K562 (cell line): ENCODE measurements around the gene UBE2L6. TPM values are rescaled to one million over a fixed set of nuclear protein-coding genes. Genes with fewer than 3 reads are reported as not detected.

ENCODE experiments used
- ARHGAP35 ChIP-seq: fragments of 450-650 bp; IDR thresholded peaks from 2 replicates; pipeline ENCODE4 v1.6.1; 2018; ENCODE audit not compliant: partially characterized antibody
- CBX3 ChIP-seq, 2 experiments: IDR thresholded peaks; 1 replicate in 1 of 2; 2 replicates in 1 of 2; pipeline ENCODE4 v1.6.1; 2012; ENCODE audit warnings: inconsistent platforms in 2 of 2, low read length in 2 of 2, borderline replicate concordance in 1 of 2, control low read depth in 1 of 2
- DDX20 ChIP-seq: fragments of 450-650 bp; IDR thresholded peaks from 2 replicates; pipeline ENCODE4 v1.6.1; 2016; ENCODE audit warnings: missing genetic modification characterization, low read depth, mild to moderate bottlenecking, missing compliant biosample characterization, moderate library complexity
- DNMT1 ChIP-seq: fragments of 450-650 bp; IDR thresholded peaks from 2 replicates; pipeline ENCODE4 v1.6.1; 2016; ENCODE audit warnings: antibody characterized with exemption, mild to moderate bottlenecking
- GTF2E2 ChIP-seq: fragments of 200-800 bp; sonication (Bioruptor generic); IDR thresholded peaks from 2 replicates; pipeline ENCODE4 v1.6.1; 2016; ENCODE audit warnings: missing genetic modification characterization, missing compliant biosample characterization
- KDM4B ChIP-seq, 2 experiments: fragments of 450-650 bp in 1 of 2; sonication (generic) in 1 of 2; IDR thresholded peaks; 2 replicates each; pipeline ENCODE4 v1.6.1; 2016 to 2017; ENCODE audit warnings: borderline replicate concordance in 2 of 2, antibody characterized with exemption in 1 of 2, low read depth in 1 of 2, mild to moderate bottlenecking in 1 of 2
- MED1 ChIP-seq: sonication (generic); formaldehyde crosslinking; IDR thresholded peaks from 2 replicates; pipeline ENCODE4 v1.8.1; 2023; ENCODE audit warnings: missing genetic modification reagents, borderline replicate concordance
- NCOR1 ChIP-seq: fragments of 450-650 bp; IDR thresholded peaks from 2 replicates; pipeline ENCODE4 v1.6.1; 2016; ENCODE audit warnings: mild to moderate bottlenecking, moderate library complexity
- PHF21A ChIP-seq: fragments of 450-650 bp; IDR thresholded peaks from 2 replicates; pipeline ENCODE4 v1.6.1; 2017; ENCODE audit warnings: low read depth, borderline replicate concordance
- PRMT5 ChIP-seq: sonication (generic); formaldehyde crosslinking; IDR thresholded peaks from 2 replicates; pipeline ENCODE4 v1.5.0; 2020; ENCODE audit warnings: missing genetic modification reagents
- PURB ChIP-seq: sonication (generic); formaldehyde crosslinking; IDR thresholded peaks from 2 replicates; pipeline ENCODE4 v1.9.0; 2021; ENCODE audit warnings: low read depth, mild to moderate bottlenecking, missing genetic modification reagents
- RCOR1 ChIP-seq, 2 experiments: IDR thresholded peaks; 2 replicates each; pipeline ENCODE4 v1.6.1; 2012; ENCODE audit warnings: low read depth in 2 of 2, low read length in 2 of 2, borderline replicate concordance in 1 of 2, improper control_type of control experiment in 1 of 2
- SMAD2 ChIP-seq: fragments of 150-350 bp; IDR thresholded peaks from 2 replicates; pipeline ENCODE4 v1.6.1; 2014; ENCODE audit warnings: low read depth, mild to moderate bottlenecking, low read length
- ZNF324 ChIP-seq: fragments of 250-450 bp; sonication (Bioruptor Pico); IDR thresholded peaks from 2 replicates; pipeline ENCODE4 v1.4.0; 2020; ENCODE audit warnings: mild to moderate bottlenecking
- polyA plus RNA-seq, 8 experiments: library from polyadenylated mRNA; depleted of rRNA in 4 of 8; stranded (reverse) in 5 of 8; unstranded in 3 of 8; fragments of >200 nt; fragmentation: Nextera tagmentation in 2 of 8; fragmentation: Illumina TruSeq in 1 of 8; extraction: Ambion mirVana in 2 of 8; extraction: Trizol in 1 of 8; gene quantifications; 2 replicates each; pipeline versions ENCODE4 v1.2.1 to v1.2.3, GENCODE V29; 2011 to 2014; ENCODE audit warnings: inconsistent platforms in 1 of 8, missing spikeins in 1 of 8
- total RNA-seq, 7 experiments: library from RNA; depleted of rRNA in 6 of 7; stranded (reverse); fragments of >200 nt in 6 of 7; fragmentation: Illumina TruSeq in 2 of 7; extraction: Trizol in 2 of 7; gene quantifications; 2 replicates each; pipeline versions ENCODE4 v1.2.1 to v1.2.3, GENCODE V29; 2011 to 2021; ENCODE audit warnings: low replicate concordance in 1 of 7
- TF ChIP-seq, protein P1 (sequence below), 2 experiments: fragments of 450-650 bp; IDR thresholded peaks; 2 replicates each; pipeline ENCODE4 v1.6.1; 2016; ENCODE audit warnings: mild to moderate bottlenecking in 2 of 2, borderline replicate concordance in 1 of 2, low read depth in 1 of 2, moderate library complexity in 1 of 2
- TF ChIP-seq, protein P2 (sequence below): IDR thresholded peaks from 3 replicates; pipeline ENCODE4 v1.6.1; 2011; ENCODE audit warnings: borderline replicate concordance, mild to moderate bottlenecking, moderate library complexity; ENCODE audit not compliant: insufficient read length; ENCODE audit errors: extremely low read depth

UBE2L6 gene
- total and polyA plus RNA-seq, 9 of the 15 experiments (the other 6 are each of a cell fraction or from before 2014, with no cell fraction given), result 5.9 to 24.9 (median 9.7) TPM

DNA sequence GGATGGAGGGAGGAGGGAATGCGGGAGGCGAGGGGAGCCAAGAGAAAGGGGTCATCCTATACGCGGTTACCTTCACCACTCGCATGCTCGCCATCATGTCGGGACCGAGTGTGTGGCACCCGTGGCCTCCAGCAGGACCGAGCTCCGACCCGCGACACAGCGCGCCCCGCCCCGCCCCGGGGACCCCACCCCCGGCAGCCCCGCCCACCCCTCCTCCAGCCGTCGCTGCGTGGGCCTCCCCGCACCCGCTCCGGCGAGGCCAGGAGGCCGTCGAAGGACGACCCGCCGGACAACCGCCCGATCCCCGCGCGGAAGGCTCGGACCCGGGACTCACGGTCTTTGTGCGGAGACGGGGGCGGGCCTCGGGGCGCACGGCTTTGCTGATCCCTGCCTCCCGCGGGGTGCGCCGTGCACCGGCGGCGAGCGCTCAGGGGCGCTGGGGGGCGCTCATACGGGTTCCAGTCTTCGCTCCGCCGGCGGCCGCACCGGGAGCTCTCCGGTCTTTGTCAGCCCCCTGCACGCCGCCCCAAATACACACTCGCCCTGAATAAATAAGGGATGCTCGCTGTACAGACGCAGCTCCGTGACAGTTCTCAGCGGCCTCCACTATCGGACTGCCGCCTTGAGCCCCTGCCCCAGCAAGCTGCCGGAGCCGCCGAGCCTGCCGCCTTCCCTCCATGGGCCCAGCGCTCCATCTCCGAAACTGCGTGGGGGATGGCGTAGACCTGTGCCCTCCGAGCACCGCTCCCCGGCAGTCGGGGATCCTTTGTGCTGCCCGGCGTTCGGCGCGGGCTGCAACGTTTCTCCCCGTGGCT lies at the start of gene UBE2L6 (continued):
- TF ChIP-seq, protein P1, sequence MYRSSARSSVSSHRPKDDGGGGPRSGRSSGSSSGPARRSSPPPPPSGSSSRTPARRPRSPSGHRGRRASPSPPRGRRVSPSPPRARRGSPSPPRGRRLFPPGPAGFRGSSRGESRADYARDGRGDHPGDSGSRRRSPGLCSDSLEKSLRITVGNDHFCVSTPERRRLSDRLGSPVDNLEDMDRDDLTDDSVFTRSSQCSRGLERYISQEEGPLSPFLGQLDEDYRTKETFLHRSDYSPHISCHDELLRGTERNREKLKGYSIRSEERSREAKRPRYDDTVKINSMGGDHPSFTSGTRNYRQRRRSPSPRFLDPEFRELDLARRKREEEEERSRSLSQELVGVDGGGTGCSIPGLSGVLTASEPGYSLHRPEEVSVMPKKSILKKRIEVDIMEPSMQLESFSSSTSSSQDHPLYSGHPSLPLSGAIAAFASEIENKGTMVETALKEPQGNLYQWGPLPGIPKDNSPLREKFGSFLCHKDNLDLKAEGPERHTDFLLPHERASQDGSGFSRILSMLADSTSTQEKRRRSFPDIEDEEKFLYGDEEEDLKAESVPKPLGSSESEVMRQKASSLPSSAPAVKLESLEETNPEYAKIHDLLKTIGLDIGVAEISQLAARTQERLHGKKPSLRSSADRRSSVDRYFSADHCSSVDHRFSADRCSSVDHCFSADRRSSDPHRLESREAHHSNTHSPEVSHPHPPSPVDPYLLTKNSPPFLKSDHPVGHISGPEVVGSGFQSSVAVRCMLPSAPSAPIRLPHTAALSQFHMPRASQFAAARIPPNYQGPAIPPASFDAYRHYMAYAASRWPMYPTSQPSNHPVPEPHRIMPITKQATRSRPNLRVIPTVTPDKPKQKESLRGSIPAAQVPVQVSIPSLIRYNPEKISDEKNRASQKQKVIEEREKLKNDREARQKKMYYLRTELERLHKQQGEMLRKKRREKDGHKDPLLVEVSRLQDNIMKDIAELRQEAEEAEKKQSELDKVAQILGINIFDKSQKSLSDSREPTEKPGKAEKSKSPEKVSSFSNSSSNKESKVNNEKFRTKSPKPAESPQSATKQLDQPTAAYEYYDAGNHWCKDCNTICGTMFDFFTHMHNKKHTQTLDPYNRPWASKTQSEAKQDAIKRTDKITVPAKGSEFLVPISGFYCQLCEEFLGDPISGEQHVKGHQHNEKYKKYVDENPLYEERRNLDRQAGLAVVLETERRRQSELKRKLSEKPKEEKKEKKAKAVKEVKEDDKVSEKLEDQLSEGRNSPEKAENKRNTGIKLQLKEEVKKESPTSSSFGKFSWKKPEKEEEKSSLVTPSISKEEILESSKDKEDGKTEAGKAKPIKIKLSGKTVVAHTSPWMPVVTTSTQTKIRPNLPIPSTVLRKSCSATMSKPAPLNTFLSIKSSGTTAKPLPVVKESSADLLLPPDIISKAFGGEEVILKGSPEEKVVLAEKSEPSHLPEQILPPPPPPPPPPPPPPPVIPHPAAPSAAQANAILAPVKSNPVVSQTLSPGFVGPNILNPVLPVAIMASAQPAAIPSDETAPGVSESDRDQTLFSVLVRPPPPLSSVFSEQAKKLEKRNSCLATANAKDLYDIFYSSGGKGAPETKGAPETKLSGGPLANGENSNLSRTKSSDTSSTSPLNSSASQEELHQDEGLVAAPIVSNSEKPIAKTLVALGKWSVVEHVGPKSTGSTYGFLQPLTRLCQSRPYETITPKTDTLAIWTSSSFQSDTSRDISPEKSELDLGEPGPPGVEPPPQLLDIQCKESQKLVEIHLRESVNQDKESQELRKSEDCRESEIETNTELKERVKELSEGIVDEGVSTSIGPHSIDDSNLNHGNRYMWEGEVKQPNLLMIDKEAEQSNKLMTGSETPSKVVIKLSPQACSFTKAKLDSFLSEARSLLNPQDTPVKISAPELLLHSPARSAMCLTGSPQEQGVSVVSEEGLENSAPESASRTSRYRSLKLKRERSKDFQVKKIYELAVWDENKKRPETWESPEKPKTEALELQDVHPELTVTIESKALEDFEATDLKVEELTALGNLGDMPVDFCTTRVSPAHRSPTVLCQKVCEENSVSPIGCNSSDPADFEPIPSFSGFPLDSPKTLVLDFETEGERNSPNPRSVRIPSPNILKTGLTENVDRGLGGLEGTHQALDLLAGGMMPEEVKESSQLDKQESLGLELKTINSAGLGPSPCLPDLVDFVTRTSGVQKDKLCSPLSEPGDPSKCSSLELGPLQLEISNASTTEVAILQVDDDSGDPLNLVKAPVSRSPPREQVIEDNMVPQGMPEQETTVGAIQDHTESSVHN (IDR thresholded peaks at IDR 0.05; ENCODE audit: borderline replicate concordance in 1 of 2, low read depth in 1 of 2), result no peak
- TF ChIP-seq PHF21A (no peak), SMAD2 (no peak), PRMT5 (CRISPR knock-in tag) (no peak), GTF2E2 (tag) (no peak), MED1 (CRISPR knock-in tag) (no peak), DNMT1 (no peak), PURB (no peak), ZNF324 (CRISPR knock-in tag) (no peak), CBX3 (IDR thresholded peaks at IDR 0.05; ENCODE audit: borderline replicate concordance in 1 of 2, low read length in 2 of 2) (no peak), KDM4B (IDR thresholded peaks at IDR 0.05; ENCODE audit: borderline replicate concordance in 2 of 2, low read depth in 1 of 2) (peak in 1 of 2 experiments; percentile 15; a peak in 1 of 4 replicates), RCOR1 (IDR thresholded peaks at IDR 0.05; ENCODE audit: borderline replicate concordance in 1 of 2, low read depth in 2 of 2, low read length in 2 of 2) (no peak), NCOR1 (no peak), DDX20 (no peak), ARHGAP35 (no peak)
- TF ChIP-seq, protein P2, sequence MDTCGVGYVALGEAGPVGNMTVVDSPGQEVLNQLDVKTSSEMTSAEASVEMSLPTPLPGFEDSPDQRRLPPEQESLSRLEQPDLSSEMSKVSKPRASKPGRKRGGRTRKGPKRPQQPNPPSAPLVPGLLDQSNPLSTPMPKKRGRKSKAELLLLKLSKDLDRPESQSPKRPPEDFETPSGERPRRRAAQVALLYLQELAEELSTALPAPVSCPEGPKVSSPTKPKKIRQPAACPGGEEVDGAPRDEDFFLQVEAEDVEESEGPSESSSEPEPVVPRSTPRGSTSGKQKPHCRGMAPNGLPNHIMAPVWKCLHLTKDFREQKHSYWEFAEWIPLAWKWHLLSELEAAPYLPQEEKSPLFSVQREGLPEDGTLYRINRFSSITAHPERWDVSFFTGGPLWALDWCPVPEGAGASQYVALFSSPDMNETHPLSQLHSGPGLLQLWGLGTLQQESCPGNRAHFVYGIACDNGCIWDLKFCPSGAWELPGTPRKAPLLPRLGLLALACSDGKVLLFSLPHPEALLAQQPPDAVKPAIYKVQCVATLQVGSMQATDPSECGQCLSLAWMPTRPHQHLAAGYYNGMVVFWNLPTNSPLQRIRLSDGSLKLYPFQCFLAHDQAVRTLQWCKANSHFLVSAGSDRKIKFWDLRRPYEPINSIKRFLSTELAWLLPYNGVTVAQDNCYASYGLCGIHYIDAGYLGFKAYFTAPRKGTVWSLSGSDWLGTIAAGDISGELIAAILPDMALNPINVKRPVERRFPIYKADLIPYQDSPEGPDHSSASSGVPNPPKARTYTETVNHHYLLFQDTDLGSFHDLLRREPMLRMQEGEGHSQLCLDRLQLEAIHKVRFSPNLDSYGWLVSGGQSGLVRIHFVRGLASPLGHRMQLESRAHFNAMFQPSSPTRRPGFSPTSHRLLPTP, result no peak
